GM23338 (cell line): ENCODE data around the gene THEM5.

Experiments used
- CREB1 ChIP-seq: fragments of 250-450 bp; sonication (Bioruptor Pico); IDR thresholded peaks from 2 replicates; pipeline ENCODE4 v1.5.0; 2020; ENCODE audit warnings: low read depth, mild to moderate bottlenecking, moderate library complexity
- EZH2phosphoT487 ChIP-seq: fragments of 200-600 bp; sonication (generic); IDR thresholded peaks from one replicate; pipeline ENCODE4 v1.8.1; 2018; ENCODE audit warnings: antibody characterized with exemption; ENCODE audit not compliant: unreplicated experiment
- POLR2AphosphoS5 ChIP-seq: IDR thresholded peaks from 2 replicates; pipeline ENCODE4 v1.6.1; 2016; ENCODE audit warnings: antibody characterized with exemption, low read depth
- TF ChIP-seq, protein P1 (sequence below), 2 experiments: fragments of 200-600 bp in 1 of 2; sonication (generic) in 1 of 2; conservative IDR thresholded peaks; 2 replicates each; pipeline versions ENCODE4 v1.5.1 to v1.6.1; 2016 to 2017; ENCODE audit warnings: antibody characterized with exemption in 2 of 2, low read depth in 2 of 2, mild to moderate bottlenecking in 2 of 2, moderate library complexity in 1 of 2
- TF ChIP-seq, protein P2 (sequence below): IDR thresholded peaks from one replicate; pipeline ENCODE4 v1.6.1; 2018; ENCODE audit warnings: antibody characterized with exemption; ENCODE audit not compliant: unreplicated experiment

DNA sequence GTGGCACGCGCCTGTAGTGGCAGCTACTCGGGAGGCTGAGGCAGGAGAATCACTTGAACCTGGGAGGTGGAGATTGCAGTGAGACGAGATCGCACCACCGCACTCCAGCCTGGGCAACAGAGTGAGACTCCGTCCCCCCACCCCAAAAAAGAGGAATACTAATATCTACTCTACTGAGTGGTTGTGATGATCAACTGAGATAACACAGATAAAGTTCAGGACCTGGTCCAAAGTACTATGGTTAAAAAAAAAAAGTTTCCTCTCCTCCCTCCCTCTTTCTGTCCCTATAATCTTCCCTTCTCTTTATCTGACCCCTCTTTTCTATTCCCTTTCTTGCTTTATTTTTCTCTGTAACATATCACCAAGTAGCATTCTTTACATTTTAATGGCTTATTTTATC is 17.9 kb downstream of the THEM5 start:
- TF ChIP-seq, protein P1, sequence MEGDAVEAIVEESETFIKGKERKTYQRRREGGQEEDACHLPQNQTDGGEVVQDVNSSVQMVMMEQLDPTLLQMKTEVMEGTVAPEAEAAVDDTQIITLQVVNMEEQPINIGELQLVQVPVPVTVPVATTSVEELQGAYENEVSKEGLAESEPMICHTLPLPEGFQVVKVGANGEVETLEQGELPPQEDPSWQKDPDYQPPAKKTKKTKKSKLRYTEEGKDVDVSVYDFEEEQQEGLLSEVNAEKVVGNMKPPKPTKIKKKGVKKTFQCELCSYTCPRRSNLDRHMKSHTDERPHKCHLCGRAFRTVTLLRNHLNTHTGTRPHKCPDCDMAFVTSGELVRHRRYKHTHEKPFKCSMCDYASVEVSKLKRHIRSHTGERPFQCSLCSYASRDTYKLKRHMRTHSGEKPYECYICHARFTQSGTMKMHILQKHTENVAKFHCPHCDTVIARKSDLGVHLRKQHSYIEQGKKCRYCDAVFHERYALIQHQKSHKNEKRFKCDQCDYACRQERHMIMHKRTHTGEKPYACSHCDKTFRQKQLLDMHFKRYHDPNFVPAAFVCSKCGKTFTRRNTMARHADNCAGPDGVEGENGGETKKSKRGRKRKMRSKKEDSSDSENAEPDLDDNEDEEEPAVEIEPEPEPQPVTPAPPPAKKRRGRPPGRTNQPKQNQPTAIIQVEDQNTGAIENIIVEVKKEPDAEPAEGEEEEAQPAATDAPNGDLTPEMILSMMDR (conservative IDR thresholded peaks at IDR 0.05; ENCODE audit: low read depth in 2 of 2): no peak
- no peak for TF ChIP-seq EZH2phosphoT487
- no peak for TF ChIP-seq POLR2AphosphoS5
- TF ChIP-seq, protein P2, sequence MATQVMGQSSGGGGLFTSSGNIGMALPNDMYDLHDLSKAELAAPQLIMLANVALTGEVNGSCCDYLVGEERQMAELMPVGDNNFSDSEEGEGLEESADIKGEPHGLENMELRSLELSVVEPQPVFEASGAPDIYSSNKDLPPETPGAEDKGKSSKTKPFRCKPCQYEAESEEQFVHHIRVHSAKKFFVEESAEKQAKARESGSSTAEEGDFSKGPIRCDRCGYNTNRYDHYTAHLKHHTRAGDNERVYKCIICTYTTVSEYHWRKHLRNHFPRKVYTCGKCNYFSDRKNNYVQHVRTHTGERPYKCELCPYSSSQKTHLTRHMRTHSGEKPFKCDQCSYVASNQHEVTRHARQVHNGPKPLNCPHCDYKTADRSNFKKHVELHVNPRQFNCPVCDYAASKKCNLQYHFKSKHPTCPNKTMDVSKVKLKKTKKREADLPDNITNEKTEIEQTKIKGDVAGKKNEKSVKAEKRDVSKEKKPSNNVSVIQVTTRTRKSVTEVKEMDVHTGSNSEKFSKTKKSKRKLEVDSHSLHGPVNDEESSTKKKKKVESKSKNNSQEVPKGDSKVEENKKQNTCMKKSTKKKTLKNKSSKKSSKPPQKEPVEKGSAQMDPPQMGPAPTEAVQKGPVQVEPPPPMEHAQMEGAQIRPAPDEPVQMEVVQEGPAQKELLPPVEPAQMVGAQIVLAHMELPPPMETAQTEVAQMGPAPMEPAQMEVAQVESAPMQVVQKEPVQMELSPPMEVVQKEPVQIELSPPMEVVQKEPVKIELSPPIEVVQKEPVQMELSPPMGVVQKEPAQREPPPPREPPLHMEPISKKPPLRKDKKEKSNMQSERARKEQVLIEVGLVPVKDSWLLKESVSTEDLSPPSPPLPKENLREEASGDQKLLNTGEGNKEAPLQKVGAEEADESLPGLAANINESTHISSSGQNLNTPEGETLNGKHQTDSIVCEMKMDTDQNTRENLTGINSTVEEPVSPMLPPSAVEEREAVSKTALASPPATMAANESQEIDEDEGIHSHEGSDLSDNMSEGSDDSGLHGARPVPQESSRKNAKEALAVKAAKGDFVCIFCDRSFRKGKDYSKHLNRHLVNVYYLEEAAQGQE: no peak
- TF ChIP-seq CREB1 (CRISPR knock-in tag): no peak
